Lung (tissue), 12 donors: ENCODE measurements around the gene OVOL1. TPM values are rescaled to one million over a fixed set of nuclear protein-coding genes. Genes with fewer than 3 reads are reported as not detected.

Experiments used
- ATAC-seq: fragments of 200-7000 bp; cut with Tn5 transposase; one replicate; pipeline ENCODE4 v1.9.1; 2020; ENCODE audit warnings: moderate number of reproducible peaks; ENCODE audit not compliant: insufficient read depth, low FRiP score
- DNase-seq, 3 donors: peaks; one replicate each; pipeline ENCODE4 v3.0.0-alpha.2; 2013 to 2017
- H3K27ac ChIP-seq, 2 donors: one replicate each; pipeline ENCODE4 v1.5.1; 2013; ENCODE audit warnings: mild to moderate bottlenecking in 2 of 2, moderate library complexity in 2 of 2, control low read depth in 1 of 2, inconsistent platforms in 1 of 2, low read depth in 1 of 2, low read length in 1 of 2
- H3K27me3 ChIP-seq, 3 donors: one replicate each; pipeline ENCODE4 v1.5.1; 2013; ENCODE audit warnings: low read length in 2 of 3; ENCODE audit not compliant: control insufficient read depth in 3 of 3, insufficient read depth in 3 of 3
- H3K36me3 ChIP-seq, 4 donors: one replicate each; pipeline ENCODE4 v1.5.1; 2013; ENCODE audit warnings: low read length in 4 of 4, mild to moderate bottlenecking in 1 of 4, moderate library complexity in 1 of 4; ENCODE audit not compliant: control insufficient read depth in 4 of 4, insufficient read depth in 4 of 4
- H3K4me1 ChIP-seq, 5 donors: one replicate each; pipeline ENCODE4 v1.5.1; 2013; ENCODE audit warnings: low read length in 5 of 5, mild to moderate bottlenecking in 2 of 5, moderate library complexity in 1 of 5; ENCODE audit not compliant: control insufficient read depth in 5 of 5, insufficient read depth in 5 of 5
- H3K4me3 ChIP-seq: one replicate; pipeline ENCODE4 v1.5.1; 2013; ENCODE audit warnings: mild to moderate bottlenecking, control low read depth, moderate library complexity
- H3K9ac ChIP-seq, 2 donors: one replicate each; pipeline ENCODE4 v1.5.1; 2013; ENCODE audit warnings: low read length in 2 of 2, control low read depth in 1 of 2; ENCODE audit not compliant: insufficient read depth in 1 of 2
- H3K9me3 ChIP-seq, 4 donors: one replicate each; pipeline ENCODE4 v1.5.1; 2013; ENCODE audit warnings: low read length in 3 of 4, mild to moderate bottlenecking in 1 of 4, moderate library complexity in 1 of 4; ENCODE audit not compliant: control insufficient read depth in 4 of 4, insufficient read depth in 3 of 4
- CTCF ChIP-seq: IDR thresholded peaks from 2 replicates; pipeline ENCODE4 v1.5.1; 2012; ENCODE audit warnings: mild to moderate bottlenecking; ENCODE audit errors: control extremely low read depth, extremely low read depth
- WGBS, 2 donors: extraction: QIAGEN DNeasy Blood & Tissue Kit; methylation state at CpG; one replicate each; pipeline ENCODE4 v1.1.7; 2013; 5-methylcytosine and 5-hydroxymethylcytosine counted together
- polyA plus RNA-seq, 2 donors: library from polyadenylated mRNA; stranded (reverse); fragments of 200-250 nt; gene quantifications; one replicate each; pipeline ENCODE4 v1.2.1, GENCODE V29; 2013
- total RNA-seq, 2 donors: library from RNA; depleted of rRNA in 1 of 2; stranded (reverse); fragments of >200 nt in 1 of 2; gene quantifications; one replicate each; pipeline ENCODE4 v1.2.1, GENCODE V29; 2014 to 2021
- donor health status: control.
- donor health status: control.
- donor health status: Bipolar disorder and iron deficiency.
- donor health status: healthy.
- donor health status: DM: yes; HTN: yes; CAD: no.

OVOL1 gene
- total and polyA plus RNA-seq, 4 donors: 0.17 to 1.4 (median 0.87) TPM

- Histone ChIP-seq H3K27ac (peak overlapping the region; percentile 72 to 82), H3K27me3 (peaks cover 0 to 12% (median 6%) of the 10 kb centered on the region in 3 donors), H3K36me3 (peaks cover 0 to 24% (median 0%) of the 10 kb centered on the region in 4 donors), H3K4me3 (peak overlapping the region; percentile 79), H3K9me3 (no peaks in the 10 kb centered on the region), H3K4me1 (peaks cover 0 to 10% (median 3%) of the 10 kb centered on the region in 5 donors), H3K9ac (no peak overlapping the region)
- ATAC-seq: peak; percentile 80
- DNase-seq: peak; percentile 40 to 61 (median 46)
- TF ChIP-seq CTCF: peak; percentile 82
- WGBS, 2 donors: 2 to 3% methylated on average over 56 to 76 of the region's 76 CpGs
Measured at GRCh38 chr11:65779919-65780769, 6.7 kb upstream of the OVOL1 start.

DNA sequence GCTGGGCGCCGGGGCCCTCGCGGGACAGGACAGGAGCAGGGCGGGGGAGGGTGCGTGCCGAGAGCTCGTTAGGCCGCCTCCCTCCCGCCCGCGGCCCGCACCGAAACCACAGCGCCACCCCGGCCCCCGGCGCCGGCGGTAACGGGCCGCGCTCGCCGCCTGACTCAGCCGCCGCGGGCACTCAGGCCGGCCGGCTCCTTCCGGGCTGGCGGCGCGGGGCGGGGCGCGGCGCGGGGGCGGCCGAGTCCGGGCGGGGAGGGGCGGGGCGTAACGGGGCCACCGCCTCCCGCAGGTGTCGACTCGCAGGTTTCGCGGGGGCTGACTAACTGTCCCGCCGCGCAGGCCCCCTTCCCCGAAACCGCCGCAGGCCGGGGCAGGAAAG, 6.1 kb upstream of the OVOL1 start, which contains the start of gene AP5B1:
Gene AP5B1 (minus strand): TSS at position 207 of the 382 bp plus-strand sequence. CDS start 385 bp downstream, outside the sequence.
- peaks cover 0 to 2% (median 0%) of the 10 kb centered on the region in 4 donors for H3K9me3 ChIP-seq
- H3K27ac ChIP-seq: peak within 1 kb of the TSS; percentile 72 to 82
- no peak for TF ChIP-seq CTCF
- H3K4me1 ChIP-seq: peaks cover 0 to 10% (median 3%) of the 10 kb centered on the region in 5 donors
- peak within 1 kb of the TSS; percentile 79 for H3K4me3 ChIP-seq
- WGBS, 2 donors: 0 to 1% methylated on average over 19 to 59 of the region's 59 CpGs
- H3K9ac ChIP-seq: no peak within 1 kb of the TSS
- DNase-seq: peak; percentile 22 to 47 (median 44)
- H3K36me3 ChIP-seq: peaks cover 0 to 24% (median 0%) of the 10 kb centered on the region in 4 donors
- H3K27me3 ChIP-seq: peaks cover 0 to 18% (median 12%) of the 10 kb centered on the region in 3 donors
- peak; percentile 79 for ATAC-seq

- peak overlapping the region; percentile 16 for H3K4me3 ChIP-seq
- peak overlapping the region in 1 of 2 donors; percentile 23 for H3K27ac ChIP-seq
- 13 to 26% methylated on average over 41 to 83 of the region's 83 CpGs for WGBS, 2 donors
- DNase-seq (no peak), ATAC-seq (no peak)
- H3K9ac ChIP-seq: no peak overlapping the region
- peaks cover 0 to 23% (median 13%) of the 10 kb centered on the region in 3 donors for H3K27me3 ChIP-seq
- no peak for TF ChIP-seq CTCF
- H3K4me1 ChIP-seq: peaks cover 0 to 9% (median 6%) of the 10 kb centered on the region in 5 donors
- H3K36me3 ChIP-seq: peaks cover 0 to 24% (median 0%) of the 10 kb centered on the region in 4 donors
- H3K9me3 ChIP-seq: peaks cover 0 to 2% (median 0%) of the 10 kb centered on the region in 4 donors
Measured at GRCh38 chr11:65781152-65781961, 5.5 kb upstream of the OVOL1 start.
